GM12875 (cell line): ENCODE measurements around the gene BBS2.

Source experiments
- H3K4me3 ChIP-seq: one replicate; pipeline ENCODE4 v1.5.1; 2011; ENCODE audit warnings: low read depth, low read length, control low read depth
- CTCF ChIP-seq: IDR thresholded peaks from 2 replicates; pipeline ENCODE4 v1.5.1; 2011; ENCODE audit warnings: low read depth, mild to moderate bottlenecking, control low read depth, inconsistent platforms, low read length, moderate library complexity, borderline replicate concordance; ENCODE audit not compliant: insufficient read depth

The BBS2 gene

DNA sequence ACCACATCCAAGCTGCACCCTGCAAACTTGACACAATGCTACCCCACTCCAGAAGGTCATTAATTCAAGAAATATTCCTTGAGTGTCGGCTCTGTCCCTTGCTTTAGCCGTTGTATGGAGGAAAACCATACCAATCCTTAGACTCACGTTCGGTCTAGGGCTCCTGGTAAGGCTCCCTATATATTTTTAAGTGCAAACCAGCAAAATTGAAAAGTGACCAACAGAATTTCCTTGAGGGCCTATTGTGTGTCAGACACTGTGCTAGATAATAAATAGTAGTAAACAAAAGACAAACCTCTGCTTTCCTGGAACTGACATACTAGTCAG, 390 bp upstream of the BBS2 start:
- TF ChIP-seq CTCF = no peak
- H3K4me3 ChIP-seq = peak overlapping the region; percentile 62

DNA sequence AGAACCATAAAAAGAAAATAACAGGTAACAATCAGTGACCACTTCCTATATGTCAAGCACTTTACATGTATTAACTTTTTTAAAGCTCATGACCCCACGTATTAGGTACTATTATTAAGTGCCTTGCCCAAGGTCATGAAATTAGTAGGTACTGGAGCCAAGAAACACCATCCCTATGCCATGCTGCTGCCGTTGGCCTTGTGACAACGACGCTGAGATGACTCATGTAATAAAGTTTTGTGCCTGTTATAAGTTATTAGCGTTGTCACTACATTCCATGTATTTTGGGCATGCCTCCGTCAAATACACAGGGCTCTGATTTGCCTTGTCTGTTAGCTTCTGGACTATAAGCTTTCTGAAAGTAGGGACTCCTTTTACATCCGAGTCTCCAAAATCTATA, 1.4 kb downstream of the BBS2 start:
- TF ChIP-seq CTCF = no peak
- no peak overlapping the region for H3K4me3 ChIP-seq

DNA sequence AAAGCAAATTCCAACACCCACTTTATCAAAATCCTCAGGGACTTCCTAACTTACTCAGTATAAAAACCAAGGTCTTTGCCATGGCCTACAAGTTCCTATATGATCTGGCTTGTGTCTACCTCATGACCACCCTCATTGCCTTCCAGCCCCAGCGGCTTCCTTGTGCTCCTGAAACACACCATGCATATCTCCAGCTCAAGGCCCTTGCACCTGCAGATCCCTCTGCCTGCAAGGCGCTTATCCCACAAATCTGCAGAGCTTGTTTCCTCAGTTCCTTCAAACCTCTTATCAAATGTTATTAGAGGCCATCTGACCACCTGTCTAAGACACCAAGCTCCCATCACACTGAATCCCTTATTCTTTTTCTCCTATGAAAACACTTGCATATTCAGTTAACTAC, 2.6 kb downstream of the BBS2 start:
- no peak for TF ChIP-seq CTCF
- no peak overlapping the region for H3K4me3 ChIP-seq

GRCh38 chr16:56515665-56516064, 4.2 kb downstream of the BBS2 start:
- H3K4me3 ChIP-seq = no peak overlapping the region
- TF ChIP-seq CTCF = no peak

GRCh38 chr16:56514845-56515244, 5.0 kb downstream of the BBS2 start:
- TF ChIP-seq CTCF = no peak
- no peak overlapping the region for H3K4me3 ChIP-seq

DNA sequence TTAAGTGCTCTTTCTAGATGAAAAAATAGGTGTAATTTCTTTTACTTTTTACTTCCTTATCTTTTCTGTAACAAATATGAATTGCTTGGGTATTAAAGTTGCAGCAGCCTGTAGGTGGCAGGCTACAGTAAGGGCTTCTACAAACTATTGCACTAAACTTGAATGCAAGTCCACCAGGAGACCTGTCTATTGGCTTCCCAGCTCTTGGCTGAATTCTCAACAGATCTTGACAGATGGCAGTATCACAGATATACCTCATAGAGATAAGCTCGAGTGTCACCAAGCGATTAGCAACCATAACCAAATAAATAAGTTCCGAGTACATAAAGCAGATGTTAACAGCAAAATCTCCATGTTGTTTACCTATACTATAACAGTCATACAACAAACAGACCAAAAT, 5.9 kb downstream of the BBS2 start:
- peak; percentile 49; the same call in 1 of the 2 replicates for TF ChIP-seq CTCF
- no peak overlapping the region for H3K4me3 ChIP-seq

DNA sequence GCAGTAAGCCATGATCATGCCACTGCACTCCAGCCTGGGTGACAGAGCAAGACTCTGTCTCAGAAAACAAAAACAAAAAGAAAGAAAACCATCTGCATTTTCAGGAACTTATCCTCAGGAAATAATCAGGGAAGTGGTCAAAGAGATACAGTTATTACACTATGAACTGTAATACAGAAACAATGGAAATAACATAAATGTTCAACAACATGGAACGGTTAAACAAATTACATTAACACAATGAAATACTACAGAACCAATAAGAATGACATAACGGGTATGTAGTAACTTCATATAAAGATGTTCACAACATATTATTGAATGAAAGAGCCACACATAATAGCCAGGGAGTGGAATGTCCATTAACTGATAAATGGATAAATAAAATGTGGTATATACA, 6.7 kb downstream of the BBS2 start:
- no peak for TF ChIP-seq CTCF

More for the DNA sequence above, 6.7 kb downstream of the BBS2 start:
- no peak overlapping the region for H3K4me3 ChIP-seq
